Fibroblast of skin of back (primary cell): ENCODE results near the gene ISYNA1.
"Not testable (repeated sequence)": the region's sequence is repeated elsewhere in the genome, so short reads cannot be mapped to it uniquely, and the experiment has no call there.

Experiments used
- DNase-seq: peaks from one replicate; pipeline ENCODE4 v3.0.0-alpha.2; 2013

Gene ISYNA1

GRCh38 chr19:18419195-18419698 is 18.7 kb downstream of the ISYNA1 start, which contains the start of gene SSBP4:
Gene SSBP4 (plus strand): TSS chr19:18419398. CDS start chr19:18419649, 251 bp downstream.
- DNase-seq = peak; percentile 82

- peak; percentile 36 for DNase-seq
Measured at GRCh38 chr19:18418483-18419194, 19.3 kb downstream of the ISYNA1 start.

- DNase-seq = no peak
Measured at GRCh38 chr19:18418029-18418482, 19.9 kb downstream of the ISYNA1 start.

- DNase-seq = peak; percentile 90
Measured at GRCh38 chr19:18417250-18418028, 20.5 kb downstream of the ISYNA1 start.

GRCh38 chr19:18416778-18417249 is 21.1 kb downstream of the ISYNA1 start:
- DNase-seq = peak; percentile 91

- peak; percentile 78 for DNase-seq
Measured at GRCh38 chr19:18415178-18415867, 22.6 kb downstream of the ISYNA1 start.

GRCh38 chr19:18414504-18415177 is 23.3 kb downstream of the ISYNA1 start:
- DNase-seq = no peak

- no peak for DNase-seq
Measured at GRCh38 chr19:18412610-18413239, 25.2 kb downstream of the ISYNA1 start.

- DNase-seq = no peak
Measured at GRCh38 chr19:18408053-18408476, 29.9 kb downstream of the ISYNA1 start.

- DNase-seq = no peak
Measured at GRCh38 chr19:18406749-18407148, 31.2 kb downstream of the ISYNA1 start.

- not testable (repeated sequence) for DNase-seq
Measured at GRCh38 chr19:18405754-18406153, 32.2 kb downstream of the ISYNA1 start.

GRCh38 chr19:18402455-18403248 is 35.3 kb downstream of the ISYNA1 start:
- not testable (repeated sequence) for DNase-seq

GRCh38 chr19:18401580-18402112 is 36.3 kb downstream of the ISYNA1 start:
- peak; percentile 72 for DNase-seq

- DNase-seq = peak; percentile 56
Measured at GRCh38 chr19:18399008-18399407, 38.9 kb downstream of the ISYNA1 start.

- no peak for DNase-seq
Measured at GRCh38 chr19:18397242-18398202, 40.4 kb downstream of the ISYNA1 start, which contains the start of gene LRRC25. Gene LRRC25 (minus strand): TSS chr19:18397622. CDS start chr19:18396963, 659 bp downstream.

GRCh38 chr19:18396471-18397241 is 41.3 kb downstream of the ISYNA1 start:
- DNase-seq = no peak

GRCh38 chr19:18393836-18394235 is 44.1 kb downstream of the ISYNA1 start:
- DNase-seq = no peak

GRCh38 chr19:18392926-18393325 is 45.0 kb downstream of the ISYNA1 start:
- no peak for DNase-seq
